Upper lobe of left lung (tissue), 4 donors: Measurements from ENCODE around the gene ANKS1B.

Source experiments
- EP300 ChIP-seq, 4 donors: sonication (generic); formaldehyde crosslinking; IDR thresholded peaks; one replicate each; pipeline ENCODE4 v1.5.1; 2017; ENCODE audit warnings: antibody characterized with exemption in 4 of 4, control low read depth in 2 of 4
- POLR2A ChIP-seq, 4 donors: fragments of 450-650 bp; IDR thresholded peaks; one replicate each; pipeline ENCODE4 v1.5.1; 2016 to 2017; ENCODE audit warnings: antibody characterized with exemption in 4 of 4, mild to moderate bottlenecking in 2 of 4
- POLR2AphosphoS5 ChIP-seq, 2 donors: sonication (generic); formaldehyde crosslinking; IDR thresholded peaks; one replicate each; pipeline ENCODE4 v1.5.1; 2017; ENCODE audit warnings: antibody characterized with exemption in 2 of 2
- TF ChIP-seq, protein P1 (sequence below), 6 experiments: fragments of 450-650 bp in 4 of 6; fragments of 200-600 bp in 2 of 6; sonication (generic) in 2 of 6; IDR thresholded peaks; one replicate each; pipeline ENCODE4 v1.5.1; 2016 to 2019; ENCODE audit warnings: antibody characterized with exemption in 6 of 6

DNA sequence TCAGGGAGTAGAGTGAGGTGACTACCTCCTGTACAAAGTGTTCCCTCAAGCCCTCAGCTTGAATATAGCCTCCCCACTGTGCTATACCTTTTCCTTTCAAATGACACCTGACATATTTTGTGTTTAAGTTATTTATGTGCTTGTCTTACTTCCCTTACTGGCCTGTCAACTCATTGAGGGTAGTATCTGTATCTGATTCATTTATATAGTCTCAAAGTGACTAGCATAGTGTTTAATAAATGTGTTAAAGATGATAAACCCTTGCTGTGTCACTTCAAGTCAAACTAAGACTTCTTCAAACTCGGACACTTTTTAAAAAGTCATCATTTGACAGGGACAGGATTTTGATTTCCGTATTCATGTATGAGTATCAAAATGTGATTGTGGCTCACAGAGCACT lies 1287.5 kb downstream of the ANKS1B start:
- TF ChIP-seq, protein P1, sequence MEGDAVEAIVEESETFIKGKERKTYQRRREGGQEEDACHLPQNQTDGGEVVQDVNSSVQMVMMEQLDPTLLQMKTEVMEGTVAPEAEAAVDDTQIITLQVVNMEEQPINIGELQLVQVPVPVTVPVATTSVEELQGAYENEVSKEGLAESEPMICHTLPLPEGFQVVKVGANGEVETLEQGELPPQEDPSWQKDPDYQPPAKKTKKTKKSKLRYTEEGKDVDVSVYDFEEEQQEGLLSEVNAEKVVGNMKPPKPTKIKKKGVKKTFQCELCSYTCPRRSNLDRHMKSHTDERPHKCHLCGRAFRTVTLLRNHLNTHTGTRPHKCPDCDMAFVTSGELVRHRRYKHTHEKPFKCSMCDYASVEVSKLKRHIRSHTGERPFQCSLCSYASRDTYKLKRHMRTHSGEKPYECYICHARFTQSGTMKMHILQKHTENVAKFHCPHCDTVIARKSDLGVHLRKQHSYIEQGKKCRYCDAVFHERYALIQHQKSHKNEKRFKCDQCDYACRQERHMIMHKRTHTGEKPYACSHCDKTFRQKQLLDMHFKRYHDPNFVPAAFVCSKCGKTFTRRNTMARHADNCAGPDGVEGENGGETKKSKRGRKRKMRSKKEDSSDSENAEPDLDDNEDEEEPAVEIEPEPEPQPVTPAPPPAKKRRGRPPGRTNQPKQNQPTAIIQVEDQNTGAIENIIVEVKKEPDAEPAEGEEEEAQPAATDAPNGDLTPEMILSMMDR (IDR thresholded peaks at IDR 0.05): no peak
- TF ChIP-seq POLR2AphosphoS5 (IDR thresholded peaks at IDR 0.05): no peak
- TF ChIP-seq EP300 (IDR thresholded peaks at IDR 0.05): no peak
- TF ChIP-seq POLR2A (IDR thresholded peaks at IDR 0.05): no peak
